Urinary bladder (tissue), 4 donors: Measurements from ENCODE around the gene RDH16. TPM values are rescaled to one million over a fixed set of nuclear protein-coding genes. Genes with fewer than 3 reads are reported as not detected.
"Not testable (repeated sequence)": the region's sequence is repeated elsewhere in the genome, so short reads cannot be mapped to it uniquely, and the experiment has no call there.

ENCODE experiments used
- DNase-seq: peaks from one replicate; pipeline ENCODE4 v3.0.0-alpha.2; 2015; ENCODE audit errors: extremely low spot score
- H3K27ac ChIP-seq: one replicate; pipeline ENCODE4 v1.5.1; 2013; ENCODE audit warnings: low read depth, mild to moderate bottlenecking, moderate library complexity
- H3K36me3 ChIP-seq: one replicate; pipeline ENCODE4 v1.6.1; 2013; ENCODE audit warnings: mild to moderate bottlenecking, moderate library complexity; ENCODE audit not compliant: insufficient read depth
- H3K4me1 ChIP-seq: one replicate; pipeline ENCODE4 v1.6.1; 2013; ENCODE audit warnings: mild to moderate bottlenecking, moderate library complexity; ENCODE audit not compliant: insufficient read depth
- H3K4me3 ChIP-seq: one replicate; pipeline ENCODE4 v1.5.1; 2013; ENCODE audit warnings: low read depth, low read length
- WGBS: extraction: QIAGEN DNeasy Blood & Tissue Kit; methylation state at CpG from one replicate; pipeline ENCODE4 v1.1.7; 2013; 5-methylcytosine and 5-hydroxymethylcytosine counted together
- polyA plus RNA-seq: library from polyadenylated mRNA; stranded (reverse); fragments of 200-250 nt; gene quantifications from one replicate; pipeline ENCODE4 v1.2.3, GENCODE V29; 2013
- total RNA-seq: library from RNA; depleted of rRNA; stranded (reverse); fragments of >200 nt; gene quantifications from one replicate; pipeline ENCODE4 v1.2.3, GENCODE V29; 2014
- donor health status: healthy with polysubstance abuse.
- donor health status: healthy.

RDH16 gene
- total and polyA plus RNA-seq, 2 donors, result 0.32 to 0.58 TPM

GRCh38 chr12:56995201-56995929, 38.0 kb upstream of the RDH16 start:
- no peak for DNase-seq
- no peaks in the 10 kb centered on the region for H3K36me3 ChIP-seq
- H3K27ac ChIP-seq, result no peak overlapping the region
- no peak overlapping the region for H3K4me3 ChIP-seq
- whole genome bisulfite sequencing, result 92% methylated on average over 26 of the region's 26 CpGs
- no peaks in the 10 kb centered on the region for H3K4me1 ChIP-seq

GRCh38 chr12:56994231-56994746, 36.9 kb upstream of the RDH16 start:
- no peak for DNase-seq
- Histone ChIP-seq H3K4me1 (no peaks in the 10 kb centered on the region), H3K27ac (no peak overlapping the region), H3K4me3 (no peak overlapping the region), H3K36me3 (no peaks in the 10 kb centered on the region)
- WGBS, result 61% methylated on average over 10 of the region's 10 CpGs

GRCh38 chr12:56993346-56993745, 35.9 kb upstream of the RDH16 start:
- 69% methylated on average over 10 of the region's 10 CpGs for WGBS
- no peak for DNase-seq
- Histone ChIP-seq H3K4me3 (no peak overlapping the region), H3K36me3 (no peaks in the 10 kb centered on the region), H3K4me1 (no peaks in the 10 kb centered on the region), H3K27ac (no peak overlapping the region)

- no peaks in the 10 kb centered on the region for H3K4me1 ChIP-seq
- no peak for DNase-seq
- no peak overlapping the region for H3K27ac ChIP-seq
- WGBS, result 71% methylated on average over 8 of the region's 8 CpGs
- no peaks in the 10 kb centered on the region for H3K36me3 ChIP-seq
- no peak overlapping the region for H3K4me3 ChIP-seq
Measured at GRCh38 chr12:56991319-56992246, 34.2 kb upstream of the RDH16 start.

GRCh38 chr12:56990648-56991318, 33.4 kb upstream of the RDH16 start:
- Histone ChIP-seq H3K4me1 (no peaks in the 10 kb centered on the region), H3K36me3 (no peaks in the 10 kb centered on the region), H3K4me3 (no peak overlapping the region), H3K27ac (no peak overlapping the region)
- no peak for DNase-seq
- WGBS, result 56% methylated on average over 7 of the region's 7 CpGs

- 64% methylated on average over 7 of the region's 7 CpGs for WGBS
- no peak for DNase-seq
- Histone ChIP-seq H3K27ac (no peak overlapping the region), H3K4me3 (no peak overlapping the region), H3K36me3 (no peaks in the 10 kb centered on the region), H3K4me1 (no peaks in the 10 kb centered on the region)
Measured at GRCh38 chr12:56989861-56990610, 32.6 kb upstream of the RDH16 start.

GRCh38 chr12:56988207-56988739, 30.9 kb upstream of the RDH16 start:
- Histone ChIP-seq H3K4me3 (no peak overlapping the region), H3K27ac (no peak overlapping the region), H3K4me1 (no peaks in the 10 kb centered on the region), H3K36me3 (no peaks in the 10 kb centered on the region)
- 49% methylated on average over 5 of the region's 5 CpGs for WGBS
- DNase-seq, result no peak

- Histone ChIP-seq H3K27ac (no peak overlapping the region), H3K4me3 (no peak overlapping the region), H3K4me1 (no peaks in the 10 kb centered on the region), H3K36me3 (no peaks in the 10 kb centered on the region)
- 23% methylated on average over 11 of the region's 11 CpGs for WGBS
- peak; percentile 41 for DNase-seq
Measured at GRCh38 chr12:56987551-56988053, 30.2 kb upstream of the RDH16 start.

- H3K4me1 ChIP-seq, result no peaks in the 10 kb centered on the region
- no peak overlapping the region for H3K4me3 ChIP-seq
- H3K36me3 ChIP-seq, result no peaks in the 10 kb centered on the region
- H3K27ac ChIP-seq, result no peak overlapping the region
- no peak for DNase-seq
Measured at GRCh38 chr12:56987011-56987410, 29.6 kb upstream of the RDH16 start.

- not testable (repeated sequence) for H3K27ac ChIP-seq, H3K36me3 ChIP-seq, H3K4me1 ChIP-seq, H3K4me3 ChIP-seq, DNase-seq
- WGBS, result 64% methylated on average over 5 of the region's 6 CpGs
Measured at GRCh38 chr12:56985714-56986113, 28.3 kb upstream of the RDH16 start.

GRCh38 chr12:56983386-56983785, 26.0 kb upstream of the RDH16 start:
- 97% methylated on average over 4 of the region's 4 CpGs for WGBS
- DNase-seq, result no peak
- no peak overlapping the region for H3K27ac ChIP-seq
- H3K36me3 ChIP-seq, result no peaks in the 10 kb centered on the region
- H3K4me3 ChIP-seq, result no peak overlapping the region
- H3K4me1 ChIP-seq, result no peaks in the 10 kb centered on the region

GRCh38 chr12:56982578-56983236, 25.3 kb upstream of the RDH16 start:
- 86% methylated on average over 3 of the region's 3 CpGs for WGBS
- H3K36me3 ChIP-seq, DNase-seq, H3K4me1 ChIP-seq, H3K4me3 ChIP-seq, H3K27ac ChIP-seq: not testable (repeated sequence)
